WTC11 (cell line): Measurements from ENCODE around the gene MRO. TPM values are rescaled to one million over a fixed set of nuclear protein-coding genes. Genes with fewer than 3 reads are reported as not detected.

ENCODE experiments used
- ATAC-seq: fragments of 200-7000 bp; cut with Tn5 transposase; 2 replicates; pipeline ENCODE4 v1.10.0; 2021; ENCODE audit warnings: mild to moderate bottlenecking, moderate library complexity
- CTCF ChIA-PET: fragments of 300-600 bp; sonication (Branson Sonifier 250); formaldehyde crosslinking; loops from one replicate; lab custom pipeline; 2021; ENCODE audit warnings: antibody characterized with exemption; lab: Charles Lee
- POLR2A ChIA-PET: fragments of 350-600 bp; sonication (Branson Sonifier 250); formaldehyde crosslinking; loops from one replicate; lab custom pipeline; 2021; ENCODE audit warnings: antibody characterized with exemption; lab: Charles Lee
- DNase-seq: peaks from one replicate; pipeline ENCODE4 v3.0.0; 2021; ENCODE audit warnings: low spot score
- H3K27ac Mint-ChIP-seq: 2 replicates; pipeline ENCODE4 v1.8.0; 2021; ENCODE audit warnings: mixed read lengths
- H3K27me3 Mint-ChIP-seq: 2 replicates; pipeline ENCODE4 v1.8.0; 2021; ENCODE audit warnings: low read depth, mild to moderate bottlenecking, moderate library complexity, mixed read lengths
- H3K36me3 Mint-ChIP-seq: 2 replicates; pipeline ENCODE4 v1.8.0; 2021; ENCODE audit warnings: mixed read lengths
- H3K4me1 Mint-ChIP-seq: 2 replicates; pipeline ENCODE4 v1.8.0; 2022; ENCODE audit warnings: mixed read lengths
- H3K4me3 Mint-ChIP-seq: 2 replicates; pipeline ENCODE4 v1.8.0; 2021; ENCODE audit warnings: mild to moderate bottlenecking, moderate library complexity, mixed read lengths
- H3K9me3 Mint-ChIP-seq: 2 replicates; pipeline ENCODE4 v1.8.0; 2021; ENCODE audit warnings: mixed read lengths
- ATF1 ChIP-seq: sonication (generic); formaldehyde crosslinking; IDR thresholded peaks from 2 replicates; pipeline ENCODE4 v1.8.1; 2023; ENCODE audit warnings: mild to moderate bottlenecking, moderate library complexity, missing genetic modification reagents
- ERG ChIP-seq: fragments of 250-450 bp; sonication (Bioruptor Pico); IDR thresholded peaks from 2 replicates; pipeline ENCODE4 v1.8.0; 2021; ENCODE audit warnings: mild to moderate bottlenecking
- ESRRA ChIP-seq: sonication (generic); formaldehyde crosslinking; IDR thresholded peaks from 2 replicates; pipeline ENCODE4 v1.8.1; 2022; ENCODE audit warnings: mild to moderate bottlenecking, missing genetic modification reagents, borderline replicate concordance
- FOXP4 ChIP-seq: sonication (generic); formaldehyde crosslinking; IDR thresholded peaks from 2 replicates; pipeline ENCODE4 v1.8.0; 2022; ENCODE audit warnings: mild to moderate bottlenecking, missing genetic modification reagents
- HMGA2 ChIP-seq: fragments of 250-450 bp; sonication (Bioruptor Pico); IDR thresholded peaks from 2 replicates; pipeline ENCODE4 v1.4.0; 2021; ENCODE audit warnings: mild to moderate bottlenecking, moderate library complexity
- IRF1 ChIP-seq: sonication (generic); formaldehyde crosslinking; IDR thresholded peaks from 2 replicates; pipeline ENCODE4 v1.8.0; 2023; ENCODE audit warnings: missing genetic modification reagents
- IRF2 ChIP-seq: sonication (generic); formaldehyde crosslinking; IDR thresholded peaks from 2 replicates; pipeline ENCODE4 v1.8.0; 2022; ENCODE audit warnings: low read depth, missing genetic modification reagents, borderline replicate concordance
- JAZF1 ChIP-seq: fragments of 250-450 bp; sonication (Bioruptor Pico); IDR thresholded peaks from 2 replicates; pipeline ENCODE4 v1.9.0; 2021; ENCODE audit warnings: moderate library complexity, mild to moderate bottlenecking, inconsistent platforms
- NR1H2 ChIP-seq: sonication (generic); formaldehyde crosslinking; IDR thresholded peaks from 2 replicates; pipeline ENCODE4 v1.9.0; 2021; ENCODE audit warnings: mild to moderate bottlenecking, moderate library complexity, missing genetic modification reagents
- RORB ChIP-seq: fragments of 250-450 bp; sonication (Bioruptor Pico); IDR thresholded peaks from 2 replicates; pipeline ENCODE4 v1.9.0; 2021; ENCODE audit warnings: mild to moderate bottlenecking
- SMAD3 ChIP-seq: sonication (generic); formaldehyde crosslinking; IDR thresholded peaks from 2 replicates; pipeline ENCODE4 v1.8.0; 2022; ENCODE audit warnings: missing genetic modification reagents, mild to moderate bottlenecking, borderline replicate concordance
- SOX15 ChIP-seq: fragments of 250-450 bp; sonication (Bioruptor Pico); IDR thresholded peaks from 2 replicates; pipeline ENCODE4 v1.9.0; 2021; ENCODE audit warnings: mild to moderate bottlenecking
- TEAD4 ChIP-seq: sonication (generic); formaldehyde crosslinking; IDR thresholded peaks from 2 replicates; pipeline ENCODE4 v1.8.0; 2022; ENCODE audit warnings: mild to moderate bottlenecking, missing genetic modification reagents
- ZBTB21 ChIP-seq: sonication (generic); formaldehyde crosslinking; IDR thresholded peaks from 2 replicates; pipeline ENCODE4 v1.8.1; 2023; ENCODE audit warnings: mild to moderate bottlenecking, missing genetic modification reagents, borderline replicate concordance
- ZBTB43 ChIP-seq: sonication (generic); formaldehyde crosslinking; IDR thresholded peaks from 2 replicates; pipeline ENCODE4 v1.8.1; 2023; ENCODE audit warnings: mild to moderate bottlenecking, missing genetic modification reagents
- ZNF263 ChIP-seq: sonication (generic); formaldehyde crosslinking; IDR thresholded peaks from 2 replicates; pipeline ENCODE4 v1.8.1; 2022; ENCODE audit warnings: low read depth, mild to moderate bottlenecking, moderate library complexity, missing genetic modification reagents
- ZNF281 ChIP-seq: sonication (generic); formaldehyde crosslinking; IDR thresholded peaks from 2 replicates; pipeline ENCODE4 v1.8.0; 2023; ENCODE audit warnings: mild to moderate bottlenecking, missing genetic modification reagents
- ZNF396 ChIP-seq: fragments of 250-450 bp; sonication (Bioruptor Pico); IDR thresholded peaks from 2 replicates; pipeline ENCODE4 v1.8.0; 2021; ENCODE audit warnings: mild to moderate bottlenecking, moderate library complexity, borderline replicate concordance
- ZNF416 ChIP-seq: fragments of 250-450 bp; sonication (Bioruptor Pico); IDR thresholded peaks from 2 replicates; pipeline ENCODE4 v1.9.0; 2021; ENCODE audit warnings: mild to moderate bottlenecking, inconsistent platforms
- ZNF423 ChIP-seq: fragments of 250-450 bp; sonication (Bioruptor Pico); IDR thresholded peaks from 2 replicates; pipeline ENCODE4 v2.1.2; 2022; ENCODE audit warnings: mild to moderate bottlenecking, moderate library complexity
- ZNF671 ChIP-seq: fragments of 250-450 bp; sonication (Bioruptor Pico); IDR thresholded peaks from 2 replicates; pipeline ENCODE4 v1.8.0; 2021; ENCODE audit warnings: mild to moderate bottlenecking
- total RNA-seq: library from RNA; stranded (reverse); gene quantifications from 3 replicates; pipeline ENCODE4 v1.2.3, GENCODE V29; 2021

MRO gene
- total RNA-seq, 1 experiment from 2014 or later: 2.1 TPM

- H3K4me3 Mint-ChIP-seq: no peak overlapping the region
- DNase-seq (no peak), ATAC-seq (no peak)
- no peaks in the 10 kb centered on the region for H3K36me3 Mint-ChIP-seq
- no peak for TF ChIP-seq ZNF671
- no peak for TF ChIP-seq ZBTB43 (CRISPR knock-in tag)
- TF ChIP-seq ZNF396: no peak
- no peak for TF ChIP-seq SOX15 (CRISPR knock-in tag)
- TF ChIP-seq ATF1 (CRISPR knock-in tag): no peak
- no peak for TF ChIP-seq ZNF416 (CRISPR knock-in tag)
- TF ChIP-seq IRF1 (CRISPR knock-in tag): no peak
- TF ChIP-seq RORB (CRISPR knock-in tag): no peak
- TF ChIP-seq HMGA2 (CRISPR knock-in tag): no peak
- no peak for TF ChIP-seq SMAD3 (CRISPR knock-in tag)
- no peak for TF ChIP-seq NR1H2
- no peak for TF ChIP-seq IRF2 (CRISPR knock-in tag)
- no peak for TF ChIP-seq TEAD4 (CRISPR knock-in tag)
- TF ChIP-seq FOXP4 (CRISPR knock-in tag): no peak
- no peak for TF ChIP-seq ZNF281 (CRISPR knock-in tag)
- TF ChIP-seq JAZF1: no peak
- TF ChIP-seq ERG (CRISPR knock-in tag): no peak
- H3K4me1 Mint-ChIP-seq: peaks cover 24% of the 10 kb centered on the region
- no peaks in the 10 kb centered on the region for H3K27me3 Mint-ChIP-seq
- no peak overlapping the region for H3K27ac Mint-ChIP-seq
- no peaks in the 10 kb centered on the region for H3K9me3 Mint-ChIP-seq
- ChIA-PET CTCF (no interaction called here), POLR2A (interaction anchor here (0.7 kb wide), 1 partner anchor 56 kb away, joined by 3 read pairs; the partner anchor contains the start of gene ME2)
These were observed 2.9 kb upstream of the MRO start for GRCh38 chr18:50822756-50823155.

- Mint-ChIP-seq H3K4me3 (no peak overlapping the region), H3K9me3 (no peaks in the 10 kb centered on the region), H3K36me3 (no peaks in the 10 kb centered on the region), H3K27me3 (no peaks in the 10 kb centered on the region), H3K4me1 (peaks cover 32% of the 10 kb centered on the region), H3K27ac (no peak overlapping the region)
- POLR2A ChIA-PET: no interaction called here
- CTCF ChIA-PET: interaction anchor here (0.6 to 1.6 kb wide), 4 partner anchors 30 to 230 kb away, joined by 3 read pairs; partner anchors contain the start of gene ME2
- TF ChIP-seq ZBTB21 (CRISPR knock-in tag) (no peak), ZNF396 (no peak), ZNF263 (no peak), NR1H2 (no peak), ESRRA (CRISPR knock-in tag) (no peak), ZNF423 (no peak)
- DNase-seq: no peak
- no peak for ATAC-seq
These were observed 1.2 kb upstream of the MRO start for GRCh38 chr18:50820901-50821520.
